AG04450 (cell line): Measurements from ENCODE around the gene PNKD. TPM values are rescaled to one million over a fixed set of nuclear protein-coding genes. Genes with fewer than 3 reads are reported as not detected.

Experiments
- CTCF ChIA-PET: fragments of 300-600, 350-600 bp; formaldehyde crosslinking; extraction: SDS; loops from one replicate; lab custom pipeline; 2022; ENCODE audit warnings: antibody characterized with exemption, inconsistent platforms; lab: Charles Lee
- POLR2A ChIA-PET: fragments of 350-600 bp; formaldehyde crosslinking; extraction: SDS; loops from one replicate; lab custom pipeline; 2021; ENCODE audit warnings: antibody characterized with exemption, inconsistent platforms; lab: Yijun Ruan, JAX
- DNase-seq: peaks from one replicate; pipeline ENCODE4 v3.0.0-alpha.2; 2011; ENCODE audit warnings: low read depth, low spot score
- H3K27ac ChIP-seq: one replicate; pipeline ENCODE4 v1.5.1; 2012; ENCODE audit warnings: low read depth, low read length, control low read depth
- H3K27me3 ChIP-seq: one replicate; pipeline ENCODE4 v1.6.0; 2012; ENCODE audit warnings: low read length; ENCODE audit not compliant: control insufficient read depth, insufficient read depth
- H3K4me3 ChIP-seq: 2 replicates; pipeline ENCODE4 v1.5.1; 2011; ENCODE audit warnings: mild to moderate bottlenecking, low read depth, low read length, control low read depth
- H3K9me3 ChIP-seq: 2 replicates; pipeline ENCODE4 v1.5.1; 2012; ENCODE audit warnings: low read length; ENCODE audit not compliant: control insufficient read depth, insufficient read depth
- polyA plus RNA-seq: library from polyadenylated mRNA; depleted of rRNA; stranded (reverse); fragments of >200 nt; gene quantifications from 2 replicates; pipeline ENCODE4 v1.2.3, GENCODE V29; 2011
- TF ChIP-seq, protein P1 (sequence below): IDR thresholded peaks from 2 replicates; pipeline ENCODE4 v1.5.1; 2011; ENCODE audit warnings: low read depth, low read length, control low read depth, inconsistent platforms

PNKD gene
- polyA plus RNA-seq, 1 experiment, result 32.1 TPM

DNA sequence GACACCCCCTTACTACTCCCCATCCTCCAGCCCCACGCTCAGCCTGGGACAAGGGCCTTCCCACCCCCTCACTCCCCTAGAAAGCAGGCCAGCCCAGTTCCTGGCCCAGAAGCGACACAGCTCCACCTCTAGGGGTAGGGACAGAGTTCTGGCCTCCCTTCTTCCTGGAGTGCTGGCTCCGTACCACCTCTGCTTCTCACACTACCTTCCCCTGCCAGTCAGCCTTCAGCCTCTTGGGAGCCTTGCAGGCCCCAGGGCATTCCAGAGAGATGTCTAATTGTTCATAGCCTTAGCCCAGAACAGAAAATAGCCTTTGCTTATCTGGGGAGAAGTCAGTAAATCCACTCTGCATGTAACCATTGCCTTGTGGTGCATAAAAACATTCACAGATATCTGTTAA is 73.3 kb downstream of the PNKD start:
- no peak for DNase-seq
- no peak overlapping the region for H3K4me3 ChIP-seq
- ChIA-PET POLR2A (interaction anchor here (1.1 kb wide), 1 partner anchor 21 kb away, joined by 4 read pairs; no protein-coding TSS in a partner anchor), CTCF (interaction anchor here (0.5 to 0.8 kb wide), 2 partner anchors 12 to 70 kb away, joined by 3 to 13 read pairs; no protein-coding TSS in a partner anchor)
- H3K9me3 ChIP-seq, result no peaks in the 10 kb centered on the region; the same call in 1 of the 2 replicates
- TF ChIP-seq, protein P1, sequence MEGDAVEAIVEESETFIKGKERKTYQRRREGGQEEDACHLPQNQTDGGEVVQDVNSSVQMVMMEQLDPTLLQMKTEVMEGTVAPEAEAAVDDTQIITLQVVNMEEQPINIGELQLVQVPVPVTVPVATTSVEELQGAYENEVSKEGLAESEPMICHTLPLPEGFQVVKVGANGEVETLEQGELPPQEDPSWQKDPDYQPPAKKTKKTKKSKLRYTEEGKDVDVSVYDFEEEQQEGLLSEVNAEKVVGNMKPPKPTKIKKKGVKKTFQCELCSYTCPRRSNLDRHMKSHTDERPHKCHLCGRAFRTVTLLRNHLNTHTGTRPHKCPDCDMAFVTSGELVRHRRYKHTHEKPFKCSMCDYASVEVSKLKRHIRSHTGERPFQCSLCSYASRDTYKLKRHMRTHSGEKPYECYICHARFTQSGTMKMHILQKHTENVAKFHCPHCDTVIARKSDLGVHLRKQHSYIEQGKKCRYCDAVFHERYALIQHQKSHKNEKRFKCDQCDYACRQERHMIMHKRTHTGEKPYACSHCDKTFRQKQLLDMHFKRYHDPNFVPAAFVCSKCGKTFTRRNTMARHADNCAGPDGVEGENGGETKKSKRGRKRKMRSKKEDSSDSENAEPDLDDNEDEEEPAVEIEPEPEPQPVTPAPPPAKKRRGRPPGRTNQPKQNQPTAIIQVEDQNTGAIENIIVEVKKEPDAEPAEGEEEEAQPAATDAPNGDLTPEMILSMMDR, result no peak
- H3K27me3 ChIP-seq, result no peaks in the 10 kb centered on the region
- H3K27ac ChIP-seq, result no peak overlapping the region

DNA sequence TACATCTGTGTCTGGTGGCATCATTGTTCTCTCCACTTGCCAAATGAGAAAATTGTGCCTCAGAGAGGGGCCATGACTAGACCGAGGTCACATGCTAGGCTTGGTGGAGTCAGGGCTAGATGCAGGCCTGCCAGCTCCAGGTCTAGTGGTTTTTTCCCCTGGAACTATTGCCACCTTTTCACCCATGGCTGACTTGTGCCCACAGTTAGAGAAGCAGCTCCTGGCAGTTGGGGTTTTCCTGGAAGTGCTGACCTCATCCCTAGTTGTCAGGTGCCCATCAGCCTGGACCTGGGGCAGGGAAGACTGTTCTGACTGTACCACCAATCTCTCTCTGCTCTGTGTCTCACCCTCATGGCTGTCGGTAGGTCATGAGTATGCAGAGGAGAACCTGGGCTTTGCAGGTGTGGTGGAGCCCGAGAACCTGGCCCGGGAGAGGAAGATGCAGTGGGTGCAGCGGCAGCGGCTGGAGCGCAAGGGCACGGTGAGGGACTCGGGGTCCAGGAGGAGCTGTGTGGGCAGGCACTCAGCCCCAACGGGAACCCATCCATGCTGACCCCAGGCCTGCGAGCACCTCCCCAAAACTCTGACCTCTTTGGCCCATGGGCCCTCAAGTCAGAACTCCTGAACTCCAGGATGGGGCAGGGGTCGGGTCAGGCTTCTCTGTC is 73.9 kb downstream of the PNKD start:
- no peak for DNase-seq
- Histone ChIP-seq H3K27me3 (no peaks in the 10 kb centered on the region), H3K27ac (no peak overlapping the region), H3K9me3 (no peaks in the 10 kb centered on the region; the same call in 1 of the 2 replicates), H3K4me3 (no peak overlapping the region)
- TF ChIP-seq, protein P1, result no peak
- ChIA-PET POLR2A (interaction anchor here (1.1 kb wide), 1 partner anchor 21 kb away, joined by 4 read pairs; no protein-coding TSS in a partner anchor), CTCF (interaction anchor here (0.5 to 1.2 kb wide), 2 partner anchors 42 to 71 kb away, joined by 4 to 13 read pairs; no protein-coding TSS in a partner anchor)

DNA sequence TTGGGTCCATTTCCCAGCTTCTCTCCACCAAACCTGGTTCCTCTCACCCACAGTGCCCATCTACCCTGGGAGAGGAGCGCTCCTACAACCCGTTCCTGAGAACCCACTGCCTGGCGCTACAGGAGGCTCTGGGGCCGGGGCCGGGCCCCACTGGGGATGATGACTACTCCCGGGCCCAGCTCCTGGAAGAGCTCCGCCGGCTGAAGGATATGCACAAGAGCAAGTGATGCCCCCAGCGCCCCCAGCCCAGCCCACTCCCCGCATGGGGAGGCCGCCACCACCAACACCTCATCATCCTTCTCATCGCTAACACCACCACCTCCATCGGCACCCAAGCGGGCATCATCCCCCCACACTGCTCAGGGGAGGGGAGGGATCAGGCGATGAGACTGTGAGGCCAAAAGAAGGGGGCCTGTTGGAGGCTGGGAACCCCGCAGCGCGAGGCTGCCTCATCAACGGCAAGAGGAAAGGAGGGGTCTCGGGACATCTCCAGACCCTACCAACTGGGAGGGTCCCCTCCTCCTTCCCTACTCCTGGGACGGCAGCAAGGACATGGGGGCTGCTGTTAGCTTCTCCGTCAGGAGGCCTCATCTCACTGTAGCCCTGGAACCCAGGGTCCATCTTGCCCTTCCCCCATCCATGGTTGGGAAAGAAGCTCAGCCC is 74.6 kb downstream of the PNKD start:
- H3K27me3 ChIP-seq, result no peaks in the 10 kb centered on the region
- POLR2A ChIA-PET, result no interaction called here
- DNase-seq, result no peak
- H3K27ac ChIP-seq, result no peak overlapping the region
- CTCF ChIA-PET, result interaction anchor here (1.2 kb wide), 1 partner anchor 43 kb away, joined by 4 read pairs; no protein-coding TSS in a partner anchor
- H3K9me3 ChIP-seq, result no peaks in the 10 kb centered on the region; the same call in 1 of the 2 replicates
- no peak overlapping the region for H3K4me3 ChIP-seq
- TF ChIP-seq, protein P1, result no peak

DNA sequence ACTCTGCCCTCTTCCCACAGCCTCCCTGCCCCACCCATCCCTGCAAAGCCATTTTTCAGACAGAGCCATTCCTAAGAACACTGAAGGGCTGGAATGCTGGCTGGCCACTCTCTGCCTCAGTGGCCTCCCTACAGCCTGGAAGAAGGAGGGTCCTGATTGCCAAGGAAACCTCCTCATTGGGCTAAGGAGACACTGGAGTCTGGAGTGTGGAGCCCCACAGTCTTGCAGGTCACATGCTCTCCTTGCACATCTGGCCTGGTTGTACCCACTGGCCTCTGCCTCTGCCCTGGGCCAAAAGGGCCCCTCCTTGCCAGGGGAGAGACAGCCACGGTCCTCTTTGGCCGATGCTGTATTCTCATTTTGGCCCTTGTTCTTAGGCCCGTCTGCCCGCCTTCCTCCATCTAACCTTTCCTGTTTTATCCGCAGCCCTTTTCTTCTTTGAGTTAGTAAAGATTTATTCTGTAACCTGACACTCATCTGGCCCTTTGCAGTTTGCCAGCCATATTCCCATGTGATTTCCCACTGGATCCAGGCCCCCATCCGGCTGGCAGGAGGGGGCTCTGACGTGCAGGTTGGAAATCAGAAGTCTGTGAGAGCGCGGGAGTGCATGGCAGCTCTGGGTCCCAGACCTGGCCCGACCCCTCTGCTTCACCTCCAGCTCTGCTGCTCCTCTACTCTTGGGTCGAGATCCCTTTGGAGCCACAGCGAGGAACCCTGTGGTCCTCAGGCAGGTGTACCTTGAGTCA is 75.3 kb downstream of the PNKD start:
- TF ChIP-seq, protein P1, result no peak
- ChIA-PET CTCF (no interaction called here), POLR2A (no interaction called here)
- no peak for DNase-seq
- Histone ChIP-seq H3K4me3 (no peak overlapping the region), H3K9me3 (peaks cover 4% of the 10 kb centered on the region; the same call in 1 of the 2 replicates), H3K27ac (no peak overlapping the region), H3K27me3 (no peaks in the 10 kb centered on the region)
